ENCODE data around the gene GAK.

- TF ChIP-seq POLR2AphosphoS5 (IDR thresholded peaks at IDR 0.05) = no peak
- no peak for TF ChIP-seq CTCF (IDR thresholded peaks at IDR 0.05)
These were observed 21.4 kb upstream of the GAK start for GRCh38 chr4:953574-953915.

Data from esophagus muscularis mucosa (tissue), 3 donors.